Measurements from ENCODE around the gene DOCK3. TPM values are rescaled to one million over a fixed set of nuclear protein-coding genes. Genes with fewer than 3 reads are reported as not detected.

DOCK3 gene
- total and polyA plus RNA-seq, 2 donors from 2014 or later: 0.49 to 0.54 TPM

DNA sequence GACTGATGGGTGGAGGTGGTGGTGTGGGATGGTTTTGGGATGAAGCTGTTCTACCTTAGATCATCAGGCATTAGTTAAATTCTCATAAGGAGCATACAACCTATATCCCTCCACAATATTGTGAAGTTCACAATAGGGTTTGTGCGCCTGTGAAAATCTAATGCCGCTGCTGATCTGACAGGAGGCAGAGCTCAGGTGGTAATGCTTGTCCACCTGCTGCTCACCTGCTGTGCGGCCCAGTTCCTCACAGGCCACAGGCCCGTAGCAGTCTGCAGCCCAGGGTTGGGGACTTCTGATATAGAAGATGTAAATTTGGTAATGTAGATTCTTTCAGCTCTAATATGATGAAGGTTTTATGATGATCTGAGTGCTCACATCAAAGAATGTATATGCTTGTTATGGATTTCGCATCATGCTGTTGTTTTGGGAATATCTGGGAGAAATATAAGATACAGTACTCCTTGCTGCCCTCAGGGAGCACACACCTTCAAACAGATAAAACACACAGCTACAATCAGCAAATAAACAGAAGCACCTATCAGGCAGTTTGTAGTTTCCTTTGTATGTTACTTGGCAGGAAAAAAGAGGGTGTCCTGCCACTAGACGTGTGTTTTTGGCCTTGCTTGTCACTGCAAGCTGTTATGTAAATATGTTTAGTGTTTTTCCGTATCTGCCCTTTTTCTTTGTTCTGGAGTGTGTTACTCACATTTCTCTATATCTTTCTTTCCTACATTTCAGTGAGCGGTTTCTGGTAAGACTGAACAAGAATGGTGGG is 471.3 kb downstream of the DOCK3 start:
- Histone ChIP-seq H3K9me3 (ENCODE audit: control insufficient read depth in 2 of 3, insufficient read depth in 1 of 3, low read length in 3 of 3) (peaks cover 0 to 3% (median 0%) of the 10 kb centered on the region in 3 donors), H3K4me3 (ENCODE audit: low read length in 3 of 3) (no peak overlapping the region), H3K9ac (ENCODE audit: low read length in 3 of 3) (no peak overlapping the region), H3K27ac (ENCODE audit: low read depth in 2 of 2, low read length in 2 of 2) (no peak overlapping the region), H3K27me3 (ENCODE audit: control insufficient read depth, insufficient read depth, low read length) (no peaks in the 10 kb centered on the region), H3K4me1 (ENCODE audit: control insufficient read depth in 2 of 3, insufficient read depth in 2 of 3, low read depth in 1 of 3, low read length in 3 of 3) (no peaks in the 10 kb centered on the region), H3K36me3 (ENCODE audit: control insufficient read depth in 2 of 3, insufficient read depth in 3 of 3, low read length in 3 of 3) (no peaks in the 10 kb centered on the region)
- DNase-seq (no peak), FAIRE-seq (no peak)
- intact Hi-C loops (cut with DNase I): no loop called here
- TF ChIP-seq, protein P1, sequence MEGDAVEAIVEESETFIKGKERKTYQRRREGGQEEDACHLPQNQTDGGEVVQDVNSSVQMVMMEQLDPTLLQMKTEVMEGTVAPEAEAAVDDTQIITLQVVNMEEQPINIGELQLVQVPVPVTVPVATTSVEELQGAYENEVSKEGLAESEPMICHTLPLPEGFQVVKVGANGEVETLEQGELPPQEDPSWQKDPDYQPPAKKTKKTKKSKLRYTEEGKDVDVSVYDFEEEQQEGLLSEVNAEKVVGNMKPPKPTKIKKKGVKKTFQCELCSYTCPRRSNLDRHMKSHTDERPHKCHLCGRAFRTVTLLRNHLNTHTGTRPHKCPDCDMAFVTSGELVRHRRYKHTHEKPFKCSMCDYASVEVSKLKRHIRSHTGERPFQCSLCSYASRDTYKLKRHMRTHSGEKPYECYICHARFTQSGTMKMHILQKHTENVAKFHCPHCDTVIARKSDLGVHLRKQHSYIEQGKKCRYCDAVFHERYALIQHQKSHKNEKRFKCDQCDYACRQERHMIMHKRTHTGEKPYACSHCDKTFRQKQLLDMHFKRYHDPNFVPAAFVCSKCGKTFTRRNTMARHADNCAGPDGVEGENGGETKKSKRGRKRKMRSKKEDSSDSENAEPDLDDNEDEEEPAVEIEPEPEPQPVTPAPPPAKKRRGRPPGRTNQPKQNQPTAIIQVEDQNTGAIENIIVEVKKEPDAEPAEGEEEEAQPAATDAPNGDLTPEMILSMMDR (IDR thresholded peaks at IDR 0.05; ENCODE audit: borderline replicate concordance, extremely low read depth, insufficient read depth): no peak

DNA sequence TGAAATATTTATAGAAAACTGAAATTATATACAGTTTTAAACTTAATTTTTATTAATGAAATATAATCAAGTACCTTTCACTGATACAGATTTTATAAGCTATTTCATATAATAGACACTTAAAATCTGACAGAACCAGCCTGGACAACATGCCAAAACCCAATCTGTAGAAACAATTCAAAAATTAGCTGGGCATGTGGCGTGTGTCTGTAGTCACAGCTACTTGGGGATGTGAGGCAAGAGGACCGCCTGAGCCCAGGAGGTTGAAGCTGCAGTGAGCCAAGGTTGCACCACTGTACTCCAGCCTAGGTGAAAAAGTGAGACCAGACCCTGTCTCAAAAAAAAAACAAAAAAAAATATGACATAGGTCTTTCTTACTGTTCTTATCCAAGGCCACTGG is 472.1 kb downstream of the DOCK3 start:
- Histone ChIP-seq H3K36me3 (ENCODE audit: control insufficient read depth in 2 of 3, insufficient read depth in 3 of 3, low read length in 3 of 3) (no peaks in the 10 kb centered on the region), H3K9ac (ENCODE audit: low read length in 3 of 3) (no peak overlapping the region), H3K27me3 (ENCODE audit: control insufficient read depth, insufficient read depth, low read length) (no peaks in the 10 kb centered on the region), H3K9me3 (ENCODE audit: control insufficient read depth in 2 of 3, insufficient read depth in 1 of 3, low read length in 3 of 3) (peaks cover 0 to 3% (median 0%) of the 10 kb centered on the region in 3 donors), H3K4me1 (ENCODE audit: control insufficient read depth in 2 of 3, insufficient read depth in 2 of 3, low read depth in 1 of 3, low read length in 3 of 3) (no peaks in the 10 kb centered on the region), H3K4me3 (ENCODE audit: low read length in 3 of 3) (no peak overlapping the region), H3K27ac (ENCODE audit: low read depth in 2 of 2, low read length in 2 of 2) (no peak overlapping the region)
- TF ChIP-seq, protein P1 (IDR thresholded peaks at IDR 0.05; ENCODE audit: borderline replicate concordance, extremely low read depth, insufficient read depth): no peak
- no peak for FAIRE-seq
- intact Hi-C loops (cut with DNase I): no loop called here
- DNase-seq: no peak

DNA sequence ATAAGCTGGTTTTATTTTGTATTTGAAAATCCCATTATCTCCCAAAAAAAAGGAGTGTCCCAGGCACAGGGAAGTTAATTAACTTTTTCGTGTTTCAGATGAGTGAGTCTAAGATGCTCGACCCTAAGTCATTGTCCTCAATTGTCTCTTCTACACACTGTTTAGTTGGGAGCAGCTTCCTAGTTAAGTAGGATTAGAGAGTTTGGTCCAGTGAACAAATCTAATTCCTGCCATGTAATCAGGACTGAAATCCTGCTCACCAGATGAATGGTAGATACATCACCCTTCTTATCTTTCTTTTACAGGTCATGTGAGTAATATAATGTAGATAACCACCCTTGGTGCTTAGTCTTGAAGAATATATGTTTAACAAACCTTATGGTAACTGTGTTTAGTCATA is 481.4 kb downstream of the DOCK3 start:
- DNase-seq: peak in 1 of 5 donors; percentile 1
- no peaks in the 10 kb centered on the region for H3K4me1 ChIP-seq (ENCODE audit: control insufficient read depth in 2 of 3, insufficient read depth in 2 of 3, low read depth in 1 of 3, low read length in 3 of 3)
- no peaks in the 10 kb centered on the region for H3K27me3 ChIP-seq (ENCODE audit: control insufficient read depth, insufficient read depth, low read length)
- intact Hi-C loops (cut with DNase I): no loop called here
- FAIRE-seq: no peak
- H3K4me3 ChIP-seq (ENCODE audit: low read length in 3 of 3): no peak overlapping the region
- TF ChIP-seq, protein P1 (IDR thresholded peaks at IDR 0.05; ENCODE audit: borderline replicate concordance, extremely low read depth, insufficient read depth): no peak
- H3K36me3 ChIP-seq (ENCODE audit: control insufficient read depth in 2 of 3, insufficient read depth in 3 of 3, low read length in 3 of 3): no peaks in the 10 kb centered on the region
- H3K9ac ChIP-seq (ENCODE audit: low read length in 3 of 3): no peak overlapping the region
- H3K9me3 ChIP-seq (ENCODE audit: control insufficient read depth in 2 of 3, insufficient read depth in 1 of 3, low read length in 3 of 3): no peaks in the 10 kb centered on the region
- no peak overlapping the region for H3K27ac ChIP-seq (ENCODE audit: low read depth in 2 of 2, low read length in 2 of 2)

All from kidney (tissue), 14 donors.